NCI-H2227 (cell line): Measurements from ENCODE around the gene SNCA.

Experiments used
- DNase-seq: peaks from one replicate; lab custom pipeline; 2025; ENCODE audit not compliant: unreplicated experiment; lab: John Stamatoyannopoulos, UW

SNCA gene

GRCh38 chr4:89755220-89755619 is 81.7 kb downstream of the SNCA start:
- no peak for DNase-seq

DNA sequence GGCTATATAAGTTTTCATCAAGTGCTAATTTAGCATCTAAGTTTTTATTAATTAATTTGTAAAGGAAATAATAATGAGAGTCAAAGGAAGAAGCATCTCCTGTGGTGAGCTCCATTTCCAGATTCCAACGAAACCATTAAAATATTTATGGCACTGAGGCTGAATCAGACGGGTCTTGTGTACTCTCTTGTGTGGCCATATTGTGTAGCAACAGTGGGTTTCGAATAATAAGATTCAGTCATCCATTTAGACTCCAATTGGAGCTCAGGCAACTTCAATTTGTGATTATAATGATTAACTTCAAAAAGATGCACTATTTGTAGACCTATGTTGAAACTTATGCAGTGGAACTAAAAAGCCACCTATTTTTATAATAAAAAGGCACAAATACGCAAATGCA is 82.4 kb downstream of the SNCA start:
- DNase-seq: no peak

GRCh38 chr4:89753601-89754066 is 83.3 kb downstream of the SNCA start:
- no peak for DNase-seq

DNA sequence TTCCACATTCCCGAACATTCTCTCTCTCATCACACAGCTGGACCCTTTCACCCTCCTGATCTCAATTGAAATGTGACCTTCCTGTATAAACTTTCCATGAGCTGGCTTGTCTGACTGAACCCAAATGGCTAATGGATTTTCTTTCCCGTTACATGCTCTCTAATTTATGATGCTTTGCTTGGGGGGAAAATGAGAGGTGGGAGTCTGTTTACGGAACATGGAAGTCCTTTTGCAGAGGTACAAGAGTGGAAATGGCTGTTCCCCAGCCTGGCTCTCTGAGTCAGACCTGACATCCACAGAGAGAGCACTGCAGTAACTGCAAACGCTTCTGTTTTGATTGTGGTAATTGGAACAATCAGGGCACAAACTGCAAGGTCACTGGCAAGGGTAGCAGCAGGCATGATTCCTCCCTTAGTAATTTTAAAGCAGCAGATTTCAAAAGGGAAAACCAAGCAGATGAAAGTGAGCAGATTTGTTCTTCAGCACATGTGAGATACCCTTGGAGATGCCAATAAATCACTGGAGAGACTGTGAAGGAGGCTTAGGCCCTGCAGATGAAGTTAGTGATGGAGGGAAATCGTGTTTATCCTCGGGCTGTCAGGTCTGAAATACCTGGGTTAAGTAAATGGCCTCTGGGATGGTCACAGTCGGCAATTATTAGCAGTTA is 83.9 kb downstream of the SNCA start:
- DNase-seq: peak; percentile 67

- DNase-seq: no peak
These were observed 85.5 kb downstream of the SNCA start for GRCh38 chr4:89751416-89751815.

DNA sequence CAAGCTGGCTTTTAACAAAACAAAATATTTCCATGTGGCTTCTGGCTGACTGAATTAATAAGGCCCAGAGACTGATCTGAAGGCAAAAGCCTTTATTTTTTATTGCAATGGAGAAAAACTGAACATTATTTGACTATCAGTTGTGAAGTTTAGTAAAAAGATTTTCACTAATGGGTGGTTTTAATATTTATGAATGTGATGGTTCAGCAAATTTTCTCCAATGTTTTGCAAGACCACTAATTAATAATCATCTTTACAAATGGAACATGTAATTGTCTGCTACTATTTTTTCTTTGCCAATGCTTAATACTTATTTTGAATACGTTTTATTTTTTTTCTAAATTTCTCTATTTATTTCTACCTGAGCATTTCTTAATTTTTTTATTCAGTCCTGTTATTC is 90.6 kb downstream of the SNCA start:
- no peak for DNase-seq

DNA sequence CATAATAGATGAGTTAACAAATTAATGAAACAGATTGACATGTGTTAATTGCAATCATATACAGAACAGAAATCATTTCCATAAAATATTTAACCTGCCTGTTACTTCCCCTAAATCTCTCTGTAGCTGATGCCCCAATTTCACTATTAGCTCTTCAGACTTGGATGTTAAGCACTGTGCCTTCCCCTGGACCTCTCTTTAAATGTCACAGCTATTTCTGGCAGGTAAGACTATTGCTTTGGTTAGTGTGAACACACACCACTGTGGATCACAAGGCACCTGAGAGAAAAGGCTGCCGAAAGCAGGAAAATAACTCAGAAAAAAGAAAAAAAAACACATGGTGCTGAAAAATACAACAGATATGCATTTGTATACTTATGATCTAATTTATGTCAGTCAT is 91.3 kb downstream of the SNCA start:
- DNase-seq: no peak

- DNase-seq: no peak
These were observed 92.0 kb downstream of the SNCA start for GRCh38 chr4:89744914-89745313.

DNA sequence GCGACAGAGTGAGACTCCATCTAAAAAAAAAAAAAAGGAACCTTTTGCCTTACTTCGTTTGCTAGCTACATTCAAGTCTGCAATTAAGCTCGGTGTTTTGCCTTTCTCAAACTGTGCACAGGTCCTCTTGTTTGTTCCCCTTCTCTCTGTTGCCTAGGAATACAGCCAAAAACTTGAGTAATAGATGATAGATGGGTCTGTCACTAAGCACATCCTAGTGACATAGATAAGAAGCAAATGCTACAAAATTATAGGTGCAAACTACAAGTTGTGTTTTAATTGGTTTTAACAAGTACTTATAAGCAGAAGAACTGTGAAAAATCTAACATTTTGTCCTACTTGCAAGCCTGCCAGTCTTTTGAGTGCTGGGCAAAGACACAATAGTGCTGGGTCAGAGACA is 95.2 kb downstream of the SNCA start:
- peak; percentile 35 for DNase-seq

DNA sequence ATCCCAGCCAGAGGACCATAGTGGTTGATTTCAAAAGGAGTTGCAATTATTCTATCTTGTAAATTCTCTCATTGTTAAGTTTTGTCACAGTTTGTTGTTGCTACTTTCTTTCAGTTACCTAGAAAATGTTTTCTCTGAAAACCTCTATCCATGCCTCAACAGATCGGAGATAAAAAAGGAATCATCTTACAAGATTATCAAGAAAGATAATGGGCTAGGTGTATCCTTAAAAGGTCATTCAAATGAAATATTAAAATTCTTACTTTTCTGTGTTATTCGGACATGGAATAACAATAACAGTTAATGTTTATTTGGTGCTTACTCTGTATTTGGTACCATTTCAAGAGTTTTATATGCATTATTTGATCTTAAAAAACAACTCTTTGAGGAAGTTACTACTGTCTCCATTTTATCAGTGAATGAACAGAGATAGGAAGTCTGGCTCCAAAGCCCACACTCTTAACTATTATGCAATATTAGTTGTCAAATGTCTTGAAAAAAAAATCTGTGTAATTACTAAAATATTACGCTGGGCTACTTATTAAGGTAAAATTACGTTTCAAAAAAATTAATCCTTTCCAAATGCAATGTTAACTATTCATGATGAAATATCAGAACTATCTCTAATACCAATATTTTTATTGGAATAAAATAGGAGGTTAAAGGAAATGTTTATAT is 97.5 kb downstream of the SNCA start:
- no peak for DNase-seq

- peak; percentile 42 for DNase-seq
These were observed 99.1 kb downstream of the SNCA start for GRCh38 chr4:89737888-89738287.

GRCh38 chr4:89733946-89734345 is 103.0 kb downstream of the SNCA start:
- no peak for DNase-seq

- DNase-seq: no peak
These were observed 109.7 kb downstream of the SNCA start for GRCh38 chr4:89727238-89727637.

- DNase-seq: no peak
These were observed 111.7 kb downstream of the SNCA start for GRCh38 chr4:89725268-89725667.

- no peak for DNase-seq
These were observed 112.2 kb downstream of the SNCA start for GRCh38 chr4:89724716-89725115.

GRCh38 chr4:89723096-89723495 is 113.9 kb downstream of the SNCA start:
- DNase-seq: no peak

GRCh38 chr4:89722517-89722916 is 114.4 kb downstream of the SNCA start:
- DNase-seq: no peak

DNA sequence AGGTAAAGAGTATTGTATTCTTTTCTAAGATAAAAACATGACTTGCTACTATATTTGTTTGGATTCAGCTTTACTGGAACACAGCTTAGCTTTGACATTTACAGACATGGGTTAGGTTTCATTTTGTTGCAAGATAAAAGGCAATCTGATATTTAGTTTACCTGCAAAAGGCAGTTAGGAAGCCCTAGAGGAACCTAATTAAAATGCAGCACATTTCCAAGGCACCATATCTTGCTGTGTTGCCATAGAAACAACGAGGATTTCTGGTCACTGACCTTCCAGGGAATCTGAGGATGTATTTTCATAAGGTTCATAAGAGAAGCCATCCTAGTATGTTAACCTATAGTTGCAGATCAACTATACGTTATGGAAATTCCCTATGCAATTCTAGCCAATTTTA is 116.0 kb downstream of the SNCA start:
- DNase-seq: no peak

DNA sequence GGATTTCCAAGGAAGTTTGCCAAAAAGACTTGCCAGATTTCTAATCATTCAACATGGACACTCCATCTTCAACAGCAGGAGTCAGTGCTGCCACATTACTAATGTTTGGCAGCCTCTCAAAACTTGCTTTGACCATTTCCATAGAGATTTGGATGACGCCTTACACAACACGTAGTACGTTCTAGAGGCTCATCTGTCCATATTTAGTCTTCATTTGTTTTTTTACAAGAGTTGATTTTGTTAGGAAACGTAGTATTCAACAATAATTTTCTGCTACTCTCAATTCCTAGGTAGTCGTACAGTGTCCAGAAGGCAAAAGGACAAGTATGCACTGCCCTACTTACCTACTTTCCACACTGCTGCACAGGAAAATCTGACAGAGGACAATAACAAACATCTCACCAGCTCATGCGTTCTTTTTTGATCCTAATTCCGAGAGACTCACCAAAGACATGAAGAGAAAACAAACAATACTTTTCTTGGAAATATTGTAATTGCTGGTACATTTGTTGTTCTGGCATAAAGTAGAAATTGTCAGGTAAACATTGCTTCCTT is 117.3 kb downstream of the SNCA start:
- DNase-seq: no peak

DNA sequence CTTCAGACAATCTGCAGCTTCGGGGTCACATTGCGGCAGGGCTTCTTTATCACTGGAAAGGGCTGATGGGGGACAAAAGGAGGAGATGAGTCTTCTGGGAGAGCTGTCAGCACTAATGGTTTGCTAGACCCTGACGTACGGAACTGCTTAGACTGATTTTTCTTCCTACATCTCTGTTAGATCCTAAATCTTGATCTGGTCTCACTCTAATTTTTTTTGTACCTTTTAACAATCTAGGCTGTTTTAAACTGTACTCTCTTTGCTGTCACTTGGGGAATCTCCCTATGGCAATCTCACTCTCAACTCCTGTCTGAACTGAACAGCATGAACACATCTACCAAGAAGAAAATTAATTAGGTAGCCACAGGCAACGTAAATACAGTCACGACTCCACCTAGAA is 120.1 kb downstream of the SNCA start:
- no peak for DNase-seq

- no peak for DNase-seq
These were observed 121.3 kb downstream of the SNCA start for GRCh38 chr4:89715631-89716030.

DNA sequence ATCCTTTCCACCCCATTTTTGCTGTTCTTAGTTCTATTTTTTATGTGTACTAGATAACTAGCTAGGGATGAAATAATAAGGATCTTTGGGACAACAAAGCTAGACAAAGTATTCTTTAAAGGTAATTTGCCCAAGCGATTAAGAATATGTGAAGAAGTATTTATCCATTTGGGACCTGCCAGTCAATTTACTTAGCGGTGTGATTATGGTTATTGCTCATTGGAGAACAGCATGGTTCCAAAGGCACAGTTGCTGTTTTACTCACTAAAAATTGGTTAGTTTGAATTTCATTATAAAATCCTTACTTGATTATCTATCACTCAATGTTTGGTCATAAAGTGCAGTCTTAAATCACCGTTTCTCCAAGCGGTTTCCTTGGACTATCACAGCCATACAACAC is 124.1 kb downstream of the SNCA start:
- no peak for DNase-seq

DNA sequence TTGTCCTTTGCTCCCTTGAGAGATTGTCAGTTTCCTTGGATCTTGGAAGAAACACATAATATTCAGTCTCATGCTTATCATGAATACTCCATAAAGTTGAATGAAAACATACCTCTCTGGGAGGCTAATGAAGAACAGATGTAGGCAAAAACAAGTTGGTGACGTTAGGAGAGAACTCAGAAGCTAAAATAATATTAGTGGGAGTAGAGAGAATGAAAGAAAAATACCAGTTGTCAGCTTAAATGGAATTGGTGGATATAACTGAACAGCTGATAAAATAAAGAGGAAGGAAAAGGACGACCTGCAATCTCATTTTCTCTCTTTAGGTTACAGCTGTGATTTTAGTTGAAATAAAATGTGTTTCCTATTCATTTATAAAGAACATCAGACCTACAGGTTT is 124.8 kb downstream of the SNCA start:
- no peak for DNase-seq
